Dermis blood vessel endothelial cell (primary cell): Measurements from ENCODE around the gene RHPN2. TPM values are rescaled to one million over a fixed set of nuclear protein-coding genes. Genes with fewer than 3 reads are reported as not detected.
"Not testable (repeated sequence)": the region's sequence is repeated elsewhere in the genome, so short reads cannot be mapped to it uniquely, and the experiment has no call there.

ENCODE experiments used
- DNase-seq: peaks from one replicate; pipeline ENCODE4 v3.0.0; 2010
- total RNA-seq: library from RNA; depleted of rRNA; stranded (reverse); fragments of >200 nt; gene quantifications from 2 replicates; pipeline ENCODE4 v1.2.3, GENCODE V29; 2014

The RHPN2 gene
- total RNA-seq, 1 donor from 2014 or later = 8.0 TPM

DNA sequence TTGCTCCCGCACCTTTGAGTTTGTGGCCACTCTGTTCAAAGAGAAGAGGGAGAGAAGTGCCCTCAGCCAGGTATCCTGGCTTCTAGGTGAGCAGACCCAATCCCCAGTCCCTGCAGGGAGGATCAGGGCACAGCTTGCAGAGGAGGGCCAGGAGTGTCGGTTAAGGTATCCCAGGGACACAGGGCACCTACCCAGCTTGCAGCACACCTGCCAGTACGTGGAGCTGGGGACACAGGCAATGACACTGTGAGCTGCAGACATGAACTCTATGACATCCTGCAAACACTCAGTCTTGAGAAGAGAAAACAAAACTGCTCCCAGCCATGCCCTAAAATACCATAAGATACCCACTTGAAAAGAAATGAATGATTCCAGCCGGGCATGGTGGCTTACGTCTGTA, 38.1 kb downstream of the RHPN2 start:
- DNase-seq = not testable (repeated sequence)

DNA sequence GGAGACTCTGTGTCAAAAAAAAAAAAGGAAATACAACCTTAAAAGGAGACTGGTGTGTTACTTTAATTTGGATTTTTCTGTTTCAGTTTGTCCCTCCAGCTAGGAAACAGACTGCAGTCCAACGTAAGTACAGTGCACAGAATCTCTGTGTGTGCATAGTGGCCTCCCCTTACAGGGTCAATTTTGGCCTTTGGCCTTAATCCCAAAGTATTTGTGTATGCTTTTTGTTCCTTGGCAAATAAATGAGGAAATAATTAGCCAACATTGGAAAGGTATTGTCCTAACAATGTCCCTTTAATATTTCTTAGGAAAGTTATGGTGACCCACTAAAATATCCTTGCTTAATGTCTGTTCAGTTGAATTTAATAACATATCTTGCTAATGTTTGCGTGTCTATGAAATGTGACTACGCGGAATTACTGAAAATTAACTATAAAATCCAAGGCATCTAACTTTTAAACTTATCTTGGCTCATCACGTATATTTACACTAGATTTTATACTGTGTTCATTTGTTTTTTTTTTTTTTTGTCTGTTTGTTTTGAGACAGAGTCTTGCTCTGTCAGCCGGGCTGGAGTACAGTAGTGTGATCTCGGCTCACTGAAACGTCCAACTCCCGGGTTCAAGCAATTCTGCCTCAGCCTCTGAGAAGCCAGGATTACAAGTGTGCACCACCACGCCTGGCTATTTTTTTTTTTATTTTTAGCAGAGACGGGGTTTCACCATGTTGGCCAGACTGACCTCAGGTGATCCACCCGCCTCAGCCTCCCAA, 39.0 kb downstream of the RHPN2 start:
- DNase-seq = not testable (repeated sequence)

DNA sequence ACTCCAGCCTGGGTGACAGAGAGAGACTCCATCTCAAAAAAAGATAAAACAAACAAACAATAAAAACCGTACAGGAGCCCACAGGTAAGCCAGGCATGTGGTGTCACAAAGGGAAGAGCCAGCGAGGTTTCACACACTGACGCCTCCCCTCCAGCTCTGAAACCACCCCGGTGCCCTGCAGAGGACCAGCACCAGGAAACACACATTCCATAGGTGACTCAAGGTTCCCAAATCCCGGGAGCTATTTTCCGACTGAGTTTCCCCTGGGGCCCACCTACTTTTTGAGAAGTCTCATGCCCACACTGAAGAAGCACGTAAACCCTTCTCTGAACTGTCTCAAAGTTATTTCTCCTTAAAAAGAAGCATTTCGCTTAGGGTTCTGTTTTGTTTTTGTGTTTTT, 40.3 kb downstream of the RHPN2 start:
- no peak for DNase-seq

DNA sequence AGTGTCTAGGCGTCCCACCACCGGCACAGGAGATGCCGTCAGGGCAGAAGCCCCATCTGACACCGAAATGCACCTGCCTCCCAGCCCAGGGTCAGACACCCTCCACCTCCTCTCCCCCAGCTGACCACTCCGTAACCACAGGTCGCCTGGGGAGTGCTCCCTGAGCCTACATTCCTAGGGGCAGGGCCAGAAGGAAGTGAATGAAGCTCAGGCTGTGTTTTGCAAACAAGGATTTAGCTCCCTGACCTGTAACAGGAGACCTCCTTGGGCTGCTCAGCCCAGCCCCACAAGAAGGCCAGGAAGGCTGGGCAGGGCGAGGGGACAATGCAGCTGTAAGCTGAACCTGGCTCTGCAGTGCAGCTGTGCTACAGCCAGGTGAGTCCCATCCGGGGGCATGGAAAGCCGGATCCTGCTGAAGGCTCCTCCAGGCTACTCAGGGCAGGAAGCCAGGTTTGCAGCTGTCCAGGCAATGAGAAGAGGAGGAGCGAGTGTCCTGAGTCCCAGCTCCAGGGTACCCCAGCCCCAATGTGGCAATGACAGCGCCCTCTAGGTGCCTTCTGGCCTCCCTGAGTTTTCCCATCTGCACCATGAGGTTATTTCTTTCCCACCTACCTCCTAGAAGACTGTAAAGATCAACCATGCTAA, 42.1 kb downstream of the RHPN2 start:
- no peak for DNase-seq

DNA sequence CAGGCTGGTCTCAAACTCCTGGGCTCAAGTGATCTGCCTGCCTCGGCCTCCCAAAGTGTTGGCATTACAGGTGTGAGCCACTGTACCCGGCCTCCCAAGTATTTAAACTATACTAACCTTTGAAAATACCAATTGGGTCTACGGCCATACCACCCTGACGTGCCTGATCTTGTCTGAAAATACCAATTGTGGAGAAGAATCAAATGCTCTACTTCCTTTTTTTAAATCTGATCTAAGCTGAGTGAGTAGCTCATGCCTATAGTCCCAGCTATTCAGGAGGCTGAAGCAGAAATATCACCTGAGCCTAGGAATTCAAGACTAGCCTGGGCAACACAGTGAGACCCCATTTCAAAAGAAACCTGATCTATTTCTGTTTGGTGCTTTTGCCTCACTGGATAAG, 53.8 kb downstream of the RHPN2 start:
- not testable (repeated sequence) for DNase-seq

- DNase-seq = no peak
Measured at GRCh38 chr19:33008738-33009137, 56.0 kb downstream of the RHPN2 start.

DNA sequence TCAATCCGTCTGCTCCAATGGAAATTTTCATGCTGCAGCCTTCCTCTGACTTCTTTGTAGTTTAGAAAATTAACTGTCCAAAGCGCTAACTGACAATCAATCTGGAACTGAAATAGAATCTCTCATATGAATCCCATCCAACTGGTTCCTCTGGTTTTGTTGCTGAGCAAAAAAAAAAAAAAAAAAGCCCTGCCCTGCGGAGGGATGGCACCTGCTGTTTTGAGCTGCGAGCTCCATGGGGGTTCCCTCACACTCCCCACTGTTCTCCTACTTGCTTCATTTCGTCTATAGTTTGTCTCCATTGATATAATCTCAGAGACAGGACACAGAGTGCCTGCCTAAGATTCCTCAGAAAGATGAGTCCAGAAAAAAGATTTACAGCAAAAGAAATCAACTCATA, 59.2 kb downstream of the RHPN2 start:
- no peak for DNase-seq

DNA sequence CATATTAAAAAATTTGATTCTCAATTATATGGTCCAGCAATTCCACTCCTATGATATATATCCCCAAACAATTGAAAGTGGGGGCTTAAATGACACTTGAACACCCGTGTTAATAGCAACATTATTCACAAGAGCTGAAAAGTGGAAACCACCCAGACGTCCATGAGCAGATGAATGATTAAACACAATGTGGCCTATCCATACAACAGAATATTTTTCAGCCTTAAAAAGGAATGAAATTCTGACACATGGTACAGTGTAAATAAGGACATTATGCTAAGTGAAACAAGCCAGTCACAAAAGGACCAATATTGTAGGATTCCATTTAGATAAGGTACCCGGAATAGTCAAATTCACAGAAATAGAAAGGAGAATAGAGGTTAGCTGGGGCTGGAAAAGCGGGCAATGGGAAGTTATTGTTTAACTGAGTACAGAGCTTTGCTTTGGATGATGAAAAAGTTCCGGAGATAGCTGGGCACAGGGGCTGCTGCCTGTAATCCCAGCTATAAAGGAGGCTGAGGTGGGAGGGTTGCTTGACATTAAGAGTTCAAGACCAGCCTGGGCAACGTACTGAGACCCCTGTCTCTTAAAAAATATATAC, 61.2 kb downstream of the RHPN2 start:
- DNase-seq = not testable (repeated sequence)

DNA sequence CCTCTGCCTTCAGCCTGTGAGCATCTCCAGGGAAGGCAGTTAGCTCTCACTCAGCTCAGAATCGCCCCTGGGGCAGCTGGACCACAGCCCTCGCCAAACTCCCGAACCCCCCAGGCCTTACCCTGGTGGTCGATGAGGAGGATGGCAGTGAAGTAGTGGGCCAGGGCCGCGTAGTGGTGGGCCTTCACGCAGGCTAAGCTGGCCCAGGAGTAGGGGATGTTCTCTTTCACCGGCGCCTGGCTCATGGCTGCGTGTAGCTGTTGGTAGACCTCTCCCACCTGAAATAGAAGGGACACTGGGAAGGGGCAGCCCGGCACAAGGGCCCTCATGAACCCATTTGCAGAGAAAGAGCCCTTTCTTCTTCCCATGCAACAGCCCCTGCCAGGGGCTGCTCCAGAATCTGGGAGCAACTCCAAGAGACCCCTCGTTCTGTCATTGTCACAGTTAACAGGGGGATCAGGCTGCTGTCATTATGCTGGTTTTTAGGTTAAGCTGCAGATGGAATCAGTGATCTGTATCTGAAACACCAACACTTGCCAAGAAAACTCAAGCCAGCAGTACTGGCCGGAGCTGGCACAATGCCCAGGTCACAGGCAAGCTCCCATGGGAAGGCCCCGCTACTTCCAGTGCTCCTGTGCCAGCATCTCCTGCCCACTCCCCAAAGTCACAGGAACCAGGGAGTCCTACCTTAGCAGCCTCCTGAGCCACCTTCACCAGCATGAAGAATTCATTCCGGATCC, 62.4 kb downstream of the RHPN2 start:
- not testable (repeated sequence) for DNase-seq

DNA sequence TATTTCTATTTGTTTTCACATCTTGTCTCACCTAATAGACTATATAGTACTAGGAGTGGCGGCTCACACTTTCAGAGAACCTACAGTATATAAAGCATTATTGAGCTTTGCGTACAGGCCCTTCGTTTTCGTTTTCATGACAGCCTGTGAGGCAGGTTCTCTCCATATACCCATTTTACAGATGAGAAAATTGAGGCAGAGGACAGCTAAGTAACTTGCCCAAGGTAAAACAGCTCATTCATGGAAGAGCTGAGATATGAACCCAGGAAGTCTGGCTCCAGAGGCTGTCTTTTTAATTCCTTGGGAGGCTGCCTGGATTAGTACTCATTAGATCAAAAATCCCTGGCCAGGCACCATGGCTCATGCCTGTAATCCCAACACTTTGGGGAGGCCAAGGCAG, 63.8 kb downstream of the RHPN2 start:
- no peak for DNase-seq

- no peak for DNase-seq
Measured at GRCh38 chr19:33000510-33000909, 64.2 kb downstream of the RHPN2 start.

DNA sequence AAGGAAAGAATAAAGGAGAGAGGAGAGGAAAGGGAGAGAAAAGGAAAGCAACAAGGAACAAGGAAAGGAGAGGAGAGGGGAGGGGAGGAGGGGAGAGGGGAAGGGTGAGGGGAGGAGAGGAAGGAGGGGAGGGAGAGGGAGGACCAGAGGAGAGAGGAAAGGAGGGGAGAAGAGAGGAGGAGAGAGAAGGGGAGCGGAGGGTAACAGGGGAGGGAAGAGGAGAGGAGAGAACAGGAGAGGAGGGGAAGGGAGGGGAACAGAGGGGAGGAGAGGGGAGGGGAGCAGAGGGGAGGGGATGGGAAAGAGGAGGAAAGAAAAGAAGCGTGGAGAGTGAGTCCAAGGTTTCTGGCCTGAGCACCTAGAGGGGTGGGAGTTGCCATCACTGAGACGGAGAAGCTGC, 66.0 kb downstream of the RHPN2 start:
- no peak for DNase-seq

DNA sequence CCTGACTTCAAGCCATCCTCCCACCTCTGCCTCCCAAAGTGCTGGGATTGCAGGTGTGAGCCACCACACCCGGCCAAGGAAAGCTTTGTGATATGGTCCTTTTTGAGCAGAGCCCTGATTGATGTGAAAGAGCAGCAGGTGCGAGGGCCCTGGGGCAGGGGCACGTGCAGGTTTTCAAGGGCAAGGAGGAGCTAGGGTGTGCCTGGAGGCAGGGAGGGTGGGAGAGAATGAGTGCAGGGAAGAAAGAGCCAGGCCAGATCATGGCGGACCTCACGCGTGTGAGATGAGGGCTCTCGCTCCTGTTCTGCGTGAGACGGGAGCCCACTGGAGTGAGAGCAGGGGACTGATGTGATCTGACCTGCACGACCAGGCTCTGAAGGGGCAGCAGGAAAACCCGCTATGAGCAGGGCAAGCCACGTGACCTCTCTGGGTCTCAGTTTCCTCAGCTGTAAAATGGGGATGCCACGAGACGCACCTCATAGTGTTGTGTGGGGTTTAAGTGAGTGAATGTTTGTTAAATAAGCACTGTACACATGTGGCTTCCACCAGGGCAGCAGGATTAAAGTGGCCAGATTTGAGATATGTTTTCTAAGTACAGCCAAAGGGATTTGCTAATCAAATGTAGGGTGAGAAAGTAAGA, 66.9 kb downstream of the RHPN2 start:
- no peak for DNase-seq

DNA sequence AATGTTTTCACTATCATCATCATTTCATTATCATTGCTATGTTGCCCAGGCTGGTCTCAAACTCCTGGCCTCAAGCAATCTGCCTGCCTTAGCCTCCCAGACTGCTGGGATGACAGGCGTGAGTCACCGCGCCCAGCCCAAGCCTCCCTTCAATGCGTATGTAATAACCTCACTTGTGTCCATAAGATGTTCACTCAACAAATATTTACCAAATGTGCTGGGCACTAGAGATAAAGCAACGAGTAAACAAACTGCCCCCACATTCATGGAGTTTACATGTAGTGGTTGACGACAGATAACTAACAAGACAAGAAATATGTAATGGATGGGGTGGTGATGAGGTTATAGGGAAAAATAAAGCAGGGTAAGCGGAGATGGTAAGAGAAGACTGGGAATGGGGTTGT, 67.6 kb downstream of the RHPN2 start:
- not testable (repeated sequence) for DNase-seq

- DNase-seq = not testable (repeated sequence)
Measured at GRCh38 chr19:32995966-32996365, 68.7 kb downstream of the RHPN2 start.

DNA sequence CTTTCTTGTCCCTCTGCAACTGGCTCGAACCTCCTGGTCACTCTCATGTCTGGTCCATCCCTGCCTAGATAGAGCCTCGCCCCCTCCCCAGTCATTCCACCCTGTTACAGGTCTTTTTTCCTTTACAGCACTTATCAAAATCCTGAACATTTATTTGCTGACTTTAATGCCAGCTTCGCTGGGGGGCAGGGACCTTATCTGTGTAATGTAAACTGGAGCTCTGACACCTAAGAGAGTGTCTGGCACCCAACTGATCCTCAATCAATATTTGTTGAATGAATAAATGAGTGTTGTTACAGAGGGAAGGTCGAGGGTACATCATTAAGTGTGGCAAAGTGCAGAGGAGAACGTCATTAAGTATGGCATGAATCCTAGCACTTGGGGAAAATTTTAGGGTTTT, 76.0 kb downstream of the RHPN2 start:
- no peak for DNase-seq

DNA sequence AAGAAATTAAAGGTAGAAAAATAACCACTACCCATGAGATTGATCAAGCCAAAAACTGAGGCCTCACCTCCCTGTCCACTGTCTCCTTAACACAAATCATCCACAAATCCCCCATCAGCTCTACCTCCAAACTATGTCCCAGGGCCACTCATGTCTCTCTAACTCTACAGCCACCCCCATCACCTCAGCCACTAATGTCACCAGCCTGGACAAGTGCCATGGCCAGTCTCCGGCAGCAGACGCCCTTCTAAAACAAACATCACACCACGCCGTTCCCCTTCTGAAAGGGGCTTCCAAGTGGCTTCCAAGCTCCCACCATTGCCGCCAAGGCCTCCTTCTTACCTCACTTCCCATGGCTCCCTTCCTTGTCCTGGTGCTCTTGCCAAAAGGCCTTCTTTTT, 76.4 kb downstream of the RHPN2 start:
- DNase-seq = not testable (repeated sequence)

DNA sequence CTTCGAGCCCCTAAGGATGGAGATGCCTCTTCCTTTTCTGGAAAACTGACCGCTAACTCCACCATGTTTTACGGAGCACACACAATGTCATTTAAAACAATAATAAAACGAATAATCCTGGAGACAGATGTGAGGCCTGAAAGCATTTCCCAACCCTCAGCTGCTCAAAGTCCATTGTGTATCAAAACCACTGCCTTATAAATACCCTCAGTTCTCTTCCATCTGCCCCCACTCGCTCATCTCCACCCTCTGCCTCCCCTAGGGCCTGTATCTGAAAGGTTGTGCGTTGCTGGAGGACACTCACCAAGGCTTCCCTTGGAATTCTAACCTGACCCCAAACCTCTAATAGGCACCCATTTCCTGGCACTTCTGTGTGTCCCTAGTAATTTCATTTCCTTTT, 82.2 kb downstream of the RHPN2 start:
- DNase-seq = not testable (repeated sequence)

- peak; percentile 11 for DNase-seq
Measured at GRCh38 chr19:32979807-32980206, 84.9 kb downstream of the RHPN2 start.

- not testable (repeated sequence) for DNase-seq
Measured at GRCh38 chr19:32977813-32978212, 86.9 kb downstream of the RHPN2 start.

DNA sequence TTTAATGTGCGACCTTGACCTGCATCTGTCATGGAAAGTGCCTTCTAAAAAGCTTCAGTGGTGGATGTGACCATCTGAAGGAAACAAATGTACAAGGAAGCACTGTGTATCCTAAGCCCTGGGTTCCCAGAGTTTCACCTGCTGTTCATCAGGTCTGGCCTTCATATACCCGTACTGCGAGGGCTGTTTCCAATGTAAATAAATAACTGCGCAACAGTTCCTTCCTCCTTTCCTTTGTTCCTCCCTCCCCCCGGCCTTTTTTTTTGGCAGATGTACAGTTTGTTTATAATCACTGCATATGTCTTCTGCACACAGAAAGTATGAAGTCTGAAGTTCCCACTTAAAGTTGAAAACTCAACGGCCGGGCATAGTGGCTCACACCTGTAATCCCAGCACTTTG, 87.4 kb downstream of the RHPN2 start:
- no peak for DNase-seq

DNA sequence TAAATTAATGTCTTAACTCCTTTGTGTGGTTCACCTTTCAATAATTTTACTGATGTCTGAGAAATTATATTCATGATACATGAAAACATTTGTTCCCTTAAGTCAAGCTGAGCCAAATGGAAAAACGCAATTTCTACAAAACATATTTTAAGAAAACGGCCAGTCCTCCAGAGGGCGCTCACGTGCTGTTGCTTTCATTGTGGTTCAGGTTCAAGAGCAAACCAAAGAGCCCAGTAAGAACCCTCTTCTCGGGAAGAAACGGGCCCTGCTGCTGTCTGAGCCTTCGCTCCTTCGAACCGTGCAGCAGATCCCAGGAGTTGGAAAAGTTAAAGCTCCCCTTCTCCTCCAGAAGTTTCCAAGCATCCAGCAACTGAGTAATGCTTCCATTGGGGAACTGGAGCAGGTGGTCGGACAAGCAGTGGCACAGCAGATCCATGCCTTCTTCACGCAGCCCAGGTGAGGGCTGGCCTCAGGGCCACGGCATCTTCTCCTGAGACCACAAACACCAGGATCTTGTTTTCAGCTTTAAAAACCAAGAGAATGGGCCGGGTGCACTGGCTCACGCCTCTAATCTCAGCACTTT, 88.4 kb downstream of the RHPN2 start:
- peak; percentile 81 for DNase-seq
